MCF 10A (cell line): ENCODE data around the gene MAP6. TPM values are rescaled to one million over a fixed set of nuclear protein-coding genes. Genes with fewer than 3 reads are reported as not detected.

Experiments used
- BruUV-seq: library from RNA; stranded (reverse); fragments of 400-500 nt; replicated peaks from 2 replicates; lab custom pipeline; 2021; lab: Mats Ljungman, UMichigan
- CTCF ChIA-PET: fragments of 300-600 bp; sonication (Branson Sonifier 250); formaldehyde crosslinking; extraction: SDS; loops from one replicate; lab custom pipeline; 2021; ENCODE audit warnings: antibody characterized with exemption, inconsistent platforms; lab: Yijun Ruan, JAX
- POLR2A ChIA-PET: fragments of 300-600, 350-650 bp; sonication (Branson Sonifier 250); formaldehyde crosslinking; extraction: SDS; loops from one replicate; lab custom pipeline; 2020; ENCODE audit warnings: antibody characterized with exemption, inconsistent platforms; lab: Yijun Ruan, JAX
- DNase-seq: peaks from one replicate; pipeline ENCODE4 v3.0.0-alpha.2; 2018; ENCODE audit not compliant: unreplicated experiment
- H3K27ac Mint-ChIP-seq: one replicate; pipeline ENCODE4 v1.8.0; 2022; ENCODE audit warnings: mild to moderate bottlenecking, low read depth, mixed read lengths; ENCODE audit not compliant: unreplicated experiment
- H3K27me3 Mint-ChIP-seq: one replicate; pipeline ENCODE4 v1.8.0; 2022; ENCODE audit warnings: mixed read lengths; ENCODE audit not compliant: insufficient read depth, unreplicated experiment
- H3K36me3 Mint-ChIP-seq: one replicate; pipeline ENCODE4 v1.8.0; 2022; ENCODE audit warnings: mild to moderate bottlenecking, moderate library complexity, mixed read lengths; ENCODE audit not compliant: insufficient read depth, unreplicated experiment
- H3K4me1 Mint-ChIP-seq: one replicate; pipeline ENCODE4 v1.8.0; 2022; ENCODE audit warnings: mixed read lengths; ENCODE audit not compliant: insufficient read depth, unreplicated experiment
- H3K4me3 Mint-ChIP-seq: one replicate; pipeline ENCODE4 v1.8.0; 2022; ENCODE audit warnings: mild to moderate bottlenecking, moderate library complexity, mixed read lengths; ENCODE audit not compliant: unreplicated experiment
- H3K9me3 Mint-ChIP-seq: one replicate; pipeline ENCODE4 v1.8.0; 2022; ENCODE audit warnings: mixed read lengths; ENCODE audit not compliant: unreplicated experiment
- intact Hi-C: fragments of 100-400 bp; cut with micrococcal nuclease; formaldehyde crosslinking; loops from 2 replicates; pipeline ENCODE4 v1.14.1; 2022
- total RNA-seq: library from RNA; stranded (reverse); gene quantifications from 2 replicates; pipeline ENCODE4 v1.2.3, GENCODE V29; 2022
- TF ChIP-seq, protein P1 (sequence below): fragments of 200-600 bp; IDR thresholded peaks from one replicate; pipeline ENCODE4 v1.8.0; 2022; ENCODE audit warnings: antibody characterized with exemption, mild to moderate bottlenecking; ENCODE audit not compliant: unreplicated experiment

MAP6 gene
- total RNA-seq, 1 experiment from 2014 or later = not detected

DNA sequence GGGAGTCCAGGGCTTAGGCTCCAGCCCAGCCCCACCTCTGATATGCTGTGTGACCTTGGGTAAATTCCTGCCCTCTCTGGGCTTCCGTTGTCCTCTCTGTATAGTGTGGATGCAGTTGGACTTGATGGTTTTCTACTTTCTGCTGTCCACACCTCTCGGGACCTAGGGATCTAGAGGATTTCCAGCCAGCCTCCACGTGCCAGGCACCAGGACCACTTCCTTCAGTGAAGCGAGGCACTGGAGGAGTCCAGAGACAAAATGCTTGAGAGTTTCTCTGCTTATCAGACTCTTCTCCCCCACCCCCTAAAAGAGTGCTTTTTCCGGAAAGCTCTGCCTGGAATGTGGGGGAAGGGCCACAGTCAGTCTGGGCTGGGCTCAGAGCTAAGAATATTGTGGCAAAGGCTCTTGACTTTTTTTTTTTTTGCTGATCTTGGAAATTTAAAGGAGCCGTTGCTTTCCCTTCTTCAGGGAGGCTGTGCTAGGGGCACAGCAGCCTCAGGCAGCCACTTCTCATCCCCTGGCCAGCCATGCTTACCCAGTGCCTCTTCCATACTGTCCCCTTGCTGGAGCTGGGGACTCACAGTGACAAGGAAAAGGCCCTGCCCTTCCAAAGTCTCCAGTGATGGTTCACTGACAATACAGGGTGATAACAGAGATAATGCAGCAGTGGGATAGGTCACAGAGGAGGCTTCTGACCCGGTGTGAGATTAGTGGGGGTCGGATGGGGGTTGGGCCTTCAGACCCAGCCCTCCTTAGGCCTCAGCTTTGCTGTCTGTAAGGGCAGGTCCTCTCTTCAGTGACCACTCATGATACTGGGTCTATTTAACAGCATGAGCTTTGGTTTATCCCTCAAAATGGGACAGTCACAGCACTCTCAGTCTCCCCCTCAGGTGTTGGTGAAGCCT lies 109.6 kb downstream of the MAP6 start:
- ChIA-PET POLR2A (interaction anchor here (0.5 to 2.1 kb wide), 4 partner anchors 25 to 255 kb away, joined by 4 to 7 read pairs (median 4); no protein-coding TSS in a partner anchor), CTCF (interaction anchor here (0.6 to 2.3 kb wide), 7 partner anchors 11 to 255 kb away, joined by 3 to 6 read pairs (median 4); no protein-coding TSS in a partner anchor)
- Mint-ChIP-seq H3K9me3 (no peaks in the 10 kb centered on the region), H3K4me1 (peaks cover 37% of the 10 kb centered on the region), H3K36me3 (peaks cover 7% of the 10 kb centered on the region), H3K27ac (peak overlapping the region; percentile 5), H3K4me3 (no peak overlapping the region), H3K27me3 (no peaks in the 10 kb centered on the region)
- TF ChIP-seq, protein P1, sequence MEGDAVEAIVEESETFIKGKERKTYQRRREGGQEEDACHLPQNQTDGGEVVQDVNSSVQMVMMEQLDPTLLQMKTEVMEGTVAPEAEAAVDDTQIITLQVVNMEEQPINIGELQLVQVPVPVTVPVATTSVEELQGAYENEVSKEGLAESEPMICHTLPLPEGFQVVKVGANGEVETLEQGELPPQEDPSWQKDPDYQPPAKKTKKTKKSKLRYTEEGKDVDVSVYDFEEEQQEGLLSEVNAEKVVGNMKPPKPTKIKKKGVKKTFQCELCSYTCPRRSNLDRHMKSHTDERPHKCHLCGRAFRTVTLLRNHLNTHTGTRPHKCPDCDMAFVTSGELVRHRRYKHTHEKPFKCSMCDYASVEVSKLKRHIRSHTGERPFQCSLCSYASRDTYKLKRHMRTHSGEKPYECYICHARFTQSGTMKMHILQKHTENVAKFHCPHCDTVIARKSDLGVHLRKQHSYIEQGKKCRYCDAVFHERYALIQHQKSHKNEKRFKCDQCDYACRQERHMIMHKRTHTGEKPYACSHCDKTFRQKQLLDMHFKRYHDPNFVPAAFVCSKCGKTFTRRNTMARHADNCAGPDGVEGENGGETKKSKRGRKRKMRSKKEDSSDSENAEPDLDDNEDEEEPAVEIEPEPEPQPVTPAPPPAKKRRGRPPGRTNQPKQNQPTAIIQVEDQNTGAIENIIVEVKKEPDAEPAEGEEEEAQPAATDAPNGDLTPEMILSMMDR = no peak
- intact Hi-C loops = no loop called here
- DNase-seq = no peak
- no TSS peak for BruUV-seq

DNA sequence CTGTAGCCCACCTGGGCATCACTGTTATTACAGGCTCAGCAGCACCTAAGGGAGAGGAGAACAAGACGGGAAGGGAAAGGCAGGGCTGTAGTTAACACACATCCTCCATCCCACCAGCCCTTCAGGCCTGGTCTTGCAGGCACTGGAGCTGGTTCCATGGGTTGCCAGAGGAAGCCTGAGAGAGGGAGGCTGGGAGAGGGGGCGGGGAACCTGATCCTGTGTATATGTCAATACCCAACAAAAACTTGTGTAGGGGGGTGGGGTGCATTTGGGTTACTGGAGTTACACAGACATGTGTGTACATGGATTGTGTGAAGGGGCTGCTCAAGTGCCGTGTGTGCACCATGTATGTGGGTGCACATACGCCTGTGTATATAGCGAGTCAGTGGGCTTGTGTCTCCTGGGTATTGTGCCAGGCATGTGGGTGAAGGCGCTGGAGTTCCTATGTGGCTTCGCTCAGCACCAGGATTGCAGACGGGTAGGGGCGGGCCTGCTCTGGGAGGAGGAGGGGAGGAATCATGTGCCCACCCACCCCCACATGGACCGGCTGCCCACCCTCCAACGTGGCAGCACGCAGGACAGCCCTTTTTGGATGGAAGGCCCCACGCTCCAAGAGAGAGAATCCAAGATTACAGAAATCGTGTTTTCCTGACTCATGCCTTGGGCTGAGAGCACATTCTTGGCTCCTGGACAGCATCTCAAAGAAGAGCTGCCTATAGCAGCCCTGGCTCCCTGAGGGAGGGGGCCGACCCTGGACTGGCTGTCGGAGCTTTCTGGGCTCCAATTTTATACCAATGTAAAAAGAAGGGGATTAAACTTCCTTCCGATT lies 111.0 kb downstream of the MAP6 start:
- TF ChIP-seq, protein P1 = no peak
- Mint-ChIP-seq H3K9me3 (no peaks in the 10 kb centered on the region), H3K36me3 (peaks cover 7% of the 10 kb centered on the region), H3K27me3 (no peaks in the 10 kb centered on the region), H3K4me3 (no peak overlapping the region), H3K27ac (peak overlapping the region; percentile 5), H3K4me1 (peaks cover 30% of the 10 kb centered on the region)
- BruUV-seq = no TSS peak
- ChIA-PET CTCF (interaction anchor here (1.7 kb wide), 1 partner anchor 9 kb away, joined by 6 read pairs; no protein-coding TSS in a partner anchor), POLR2A (interaction anchor here (0.5 to 1.7 kb wide), 4 partner anchors 144 to 270 kb away, joined by 3 to 5 read pairs (median 4); no protein-coding TSS in a partner anchor)
- intact Hi-C loops = no loop called here
- peak; percentile 66 for DNase-seq

DNA sequence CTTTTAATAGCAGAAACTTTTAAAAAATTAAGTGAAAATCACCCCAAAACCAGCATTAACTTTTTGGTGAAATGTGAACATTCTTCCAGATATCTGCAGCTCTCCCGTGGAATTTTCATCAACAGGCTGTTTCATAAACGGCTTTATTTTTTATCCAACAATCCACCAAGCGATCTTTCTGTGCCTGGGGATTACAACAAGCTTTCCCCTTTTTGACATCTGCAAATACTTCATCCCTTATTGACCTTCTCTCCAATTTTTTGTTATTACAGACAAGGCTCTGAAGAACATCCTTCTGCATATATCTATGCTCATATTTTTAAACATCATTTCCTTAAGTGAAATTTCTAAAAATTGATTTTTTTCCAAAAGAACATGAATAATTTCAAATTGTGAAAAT lies 112.6 kb downstream of the MAP6 start:
- DNase-seq = no peak
- Mint-ChIP-seq H3K27ac (no peak overlapping the region), H3K4me1 (peaks cover 25% of the 10 kb centered on the region), H3K4me3 (no peak overlapping the region), H3K27me3 (no peaks in the 10 kb centered on the region), H3K36me3 (peaks cover 7% of the 10 kb centered on the region), H3K9me3 (no peaks in the 10 kb centered on the region)
- TF ChIP-seq, protein P1 = no peak
- intact Hi-C loops = no loop called here
- BruUV-seq = no TSS peak
- ChIA-PET POLR2A (interaction anchor here (0.6 kb wide), 1 partner anchor 317 kb away, joined by 3 read pairs; no protein-coding TSS in a partner anchor), CTCF (no interaction called here)
